ENCODE data around the gene MUC4. TPM values are rescaled to one million over a fixed set of nuclear protein-coding genes. Genes with fewer than 3 reads are reported as not detected.

MUC4 gene
- polyA plus RNA-seq, 1 donor from 2014 or later: not detected

GRCh38 chr3:195823280-195823679 is 11.6 kb upstream of the MUC4 start:
- Histone ChIP-seq H3K27ac (ENCODE audit: low read length) (no peak overlapping the region), H3K4me2 (ENCODE audit: low read length) (no peak overlapping the region), H2AFZ (ENCODE audit: low read depth, low read length) (no peak overlapping the region), H3K9me2 (ENCODE audit: insufficient read depth, low read length) (no peaks in the 10 kb centered on the region), H3K4me3 (ENCODE audit: low read length) (no peak overlapping the region), H3F3A (ENCODE audit: insufficient read depth, low read length, poor library complexity, severe bottlenecking) (no peaks in the 10 kb centered on the region), H3K9me3 (ENCODE audit: low read length) (no peaks in the 10 kb centered on the region), H3K27me3 (ENCODE audit: insufficient read depth, low read depth, low read length) (no peaks in the 10 kb centered on the region), H3K36me3 (ENCODE audit: insufficient read depth, low read length) (no peaks in the 10 kb centered on the region), H4K20me1 (ENCODE audit: insufficient read depth) (no peaks in the 10 kb centered on the region), H3K79me2 (replicated peaks; ENCODE audit: insufficient read depth, low read length) (no peaks in the 10 kb centered on the region), H3K9ac (ENCODE audit: low read length) (no peak overlapping the region)
- TF ChIP-seq TAF1 (IDR thresholded peaks at IDR 0.05; ENCODE audit: low read depth) (no peak), MXI1 (conservative IDR thresholded peaks at IDR 0.05; ENCODE audit: poor library complexity, severe bottlenecking) (no peak), EZH2 (IDR thresholded peaks at IDR 0.05; ENCODE audit: borderline replicate concordance, insufficient read depth, low read length, poor library complexity, severe bottlenecking) (no peak), RAD21 (conservative IDR thresholded peaks at IDR 0.05) (no peak), EP300 (conservative IDR thresholded peaks at IDR 0.05; ENCODE audit: poor library complexity, severe bottlenecking) (no peak), CTCF (IDR thresholded peaks at IDR 0.05; ENCODE audit: poor library complexity, severe bottlenecking) (no peak), POLR2AphosphoS5 (IDR thresholded peaks at IDR 0.05) (no peak), SMC3 (conservative IDR thresholded peaks at IDR 0.05; ENCODE audit: poor library complexity) (no peak)
- TF ChIP-seq, protein P1, sequence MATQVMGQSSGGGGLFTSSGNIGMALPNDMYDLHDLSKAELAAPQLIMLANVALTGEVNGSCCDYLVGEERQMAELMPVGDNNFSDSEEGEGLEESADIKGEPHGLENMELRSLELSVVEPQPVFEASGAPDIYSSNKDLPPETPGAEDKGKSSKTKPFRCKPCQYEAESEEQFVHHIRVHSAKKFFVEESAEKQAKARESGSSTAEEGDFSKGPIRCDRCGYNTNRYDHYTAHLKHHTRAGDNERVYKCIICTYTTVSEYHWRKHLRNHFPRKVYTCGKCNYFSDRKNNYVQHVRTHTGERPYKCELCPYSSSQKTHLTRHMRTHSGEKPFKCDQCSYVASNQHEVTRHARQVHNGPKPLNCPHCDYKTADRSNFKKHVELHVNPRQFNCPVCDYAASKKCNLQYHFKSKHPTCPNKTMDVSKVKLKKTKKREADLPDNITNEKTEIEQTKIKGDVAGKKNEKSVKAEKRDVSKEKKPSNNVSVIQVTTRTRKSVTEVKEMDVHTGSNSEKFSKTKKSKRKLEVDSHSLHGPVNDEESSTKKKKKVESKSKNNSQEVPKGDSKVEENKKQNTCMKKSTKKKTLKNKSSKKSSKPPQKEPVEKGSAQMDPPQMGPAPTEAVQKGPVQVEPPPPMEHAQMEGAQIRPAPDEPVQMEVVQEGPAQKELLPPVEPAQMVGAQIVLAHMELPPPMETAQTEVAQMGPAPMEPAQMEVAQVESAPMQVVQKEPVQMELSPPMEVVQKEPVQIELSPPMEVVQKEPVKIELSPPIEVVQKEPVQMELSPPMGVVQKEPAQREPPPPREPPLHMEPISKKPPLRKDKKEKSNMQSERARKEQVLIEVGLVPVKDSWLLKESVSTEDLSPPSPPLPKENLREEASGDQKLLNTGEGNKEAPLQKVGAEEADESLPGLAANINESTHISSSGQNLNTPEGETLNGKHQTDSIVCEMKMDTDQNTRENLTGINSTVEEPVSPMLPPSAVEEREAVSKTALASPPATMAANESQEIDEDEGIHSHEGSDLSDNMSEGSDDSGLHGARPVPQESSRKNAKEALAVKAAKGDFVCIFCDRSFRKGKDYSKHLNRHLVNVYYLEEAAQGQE (IDR thresholded peaks at IDR 0.05; ENCODE audit: borderline replicate concordance): no peak

- H3K27ac ChIP-seq (ENCODE audit: low read length): no peak overlapping the region
- no peaks in the 10 kb centered on the region for H4K20me1 ChIP-seq (ENCODE audit: insufficient read depth)
- H3K9ac ChIP-seq (ENCODE audit: low read length): no peak overlapping the region
- no peaks in the 10 kb centered on the region for H3K9me2 ChIP-seq (ENCODE audit: insufficient read depth, low read length)
- H3K4me3 ChIP-seq (ENCODE audit: low read length): no peak overlapping the region
- TF ChIP-seq POLR2AphosphoS5 (IDR thresholded peaks at IDR 0.05): no peak
- TF ChIP-seq EZH2 (IDR thresholded peaks at IDR 0.05; ENCODE audit: borderline replicate concordance, insufficient read depth, low read length, poor library complexity, severe bottlenecking): no peak
- TF ChIP-seq EP300 (conservative IDR thresholded peaks at IDR 0.05; ENCODE audit: poor library complexity, severe bottlenecking): no peak
- no peak for TF ChIP-seq RAD21 (conservative IDR thresholded peaks at IDR 0.05)
- TF ChIP-seq TAF1 (IDR thresholded peaks at IDR 0.05; ENCODE audit: low read depth): no peak
- TF ChIP-seq CTCF (IDR thresholded peaks at IDR 0.05; ENCODE audit: poor library complexity, severe bottlenecking): no peak
- TF ChIP-seq, protein P1 (IDR thresholded peaks at IDR 0.05; ENCODE audit: borderline replicate concordance): no peak
- TF ChIP-seq SMC3 (conservative IDR thresholded peaks at IDR 0.05; ENCODE audit: poor library complexity): no peak
- TF ChIP-seq MXI1 (conservative IDR thresholded peaks at IDR 0.05; ENCODE audit: poor library complexity, severe bottlenecking): no peak
- no peaks in the 10 kb centered on the region for H3K36me3 ChIP-seq (ENCODE audit: insufficient read depth, low read length)
- H3F3A ChIP-seq (ENCODE audit: insufficient read depth, low read length, poor library complexity, severe bottlenecking): no peaks in the 10 kb centered on the region
- no peaks in the 10 kb centered on the region for H3K27me3 ChIP-seq (ENCODE audit: insufficient read depth, low read depth, low read length)
- no peak overlapping the region for H2AFZ ChIP-seq (ENCODE audit: low read depth, low read length)
- H3K9me3 ChIP-seq (ENCODE audit: low read length): no peaks in the 10 kb centered on the region
- no peaks in the 10 kb centered on the region for H3K79me2 ChIP-seq (replicated peaks; ENCODE audit: insufficient read depth, low read length)
- no peak overlapping the region for H3K4me2 ChIP-seq (ENCODE audit: low read length)
These were observed 10.5 kb upstream of the MUC4 start for GRCh38 chr3:195822131-195822696.
